ENCODE data around the gene SPART. TPM values are rescaled to one million over a fixed set of nuclear protein-coding genes. Genes with fewer than 3 reads are reported as not detected.

The SPART gene
- total and polyA plus RNA-seq, 2 of the 8 experiments (the other 6 are each of a cell fraction or from before 2014, with no cell fraction given), result 27.2 to 74.1 TPM

- no peak for TF ChIP-seq CHD7 (IDR thresholded peaks at IDR 0.05; ENCODE audit: insufficient replicate concordance, low read length)
- TF ChIP-seq SRF (IDR thresholded peaks at IDR 0.05; ENCODE audit: low read depth, low read length), result no peak
- TF ChIP-seq SP2 (IDR thresholded peaks at IDR 0.05; ENCODE audit: low read length), result no peak
- TF ChIP-seq HDAC2 (IDR thresholded peaks at IDR 0.05; ENCODE audit: borderline replicate concordance in 1 of 2, low read depth in 2 of 2, low read length in 2 of 2), result no peak
- no peak for TF ChIP-seq E2F6 (IDR thresholded peaks at IDR 0.05)
- TF ChIP-seq SIRT6 (IDR thresholded peaks at IDR 0.05; ENCODE audit: low read length), result no peak
- TF ChIP-seq ATF3 (IDR thresholded peaks at IDR 0.05; ENCODE audit: insufficient read depth, low read depth, low read length), result no peak
These were observed 31.8 kb upstream of the SPART start (continued) for GRCh38 chr13:36377826-36378468.

All from H1 (cell line).